Renal pelvis (tissue), 4 donors: Measurements from ENCODE around the gene CD19. TPM values are rescaled to one million over a fixed set of nuclear protein-coding genes. Genes with fewer than 3 reads are reported as not detected.
"Not testable (repeated sequence)": the region's sequence is repeated elsewhere in the genome, so short reads cannot be mapped to it uniquely, and the experiment has no call there.

Experiments used
- DNase-seq: peaks from one replicate; pipeline ENCODE4 v3.0.0-alpha.2; 2013
- polyA plus RNA-seq, 3 donors: library from polyadenylated mRNA; unstranded; fragments of 120-200 nt; gene quantifications; one replicate each; pipeline ENCODE4 v1.2.1, GENCODE V29; 2013; ENCODE audit not compliant: insufficient read length in 3 of 3

Gene CD19
- polyA plus RNA-seq, 3 donors: 3.8 to 5.0 (median 4.4) TPM

DNA sequence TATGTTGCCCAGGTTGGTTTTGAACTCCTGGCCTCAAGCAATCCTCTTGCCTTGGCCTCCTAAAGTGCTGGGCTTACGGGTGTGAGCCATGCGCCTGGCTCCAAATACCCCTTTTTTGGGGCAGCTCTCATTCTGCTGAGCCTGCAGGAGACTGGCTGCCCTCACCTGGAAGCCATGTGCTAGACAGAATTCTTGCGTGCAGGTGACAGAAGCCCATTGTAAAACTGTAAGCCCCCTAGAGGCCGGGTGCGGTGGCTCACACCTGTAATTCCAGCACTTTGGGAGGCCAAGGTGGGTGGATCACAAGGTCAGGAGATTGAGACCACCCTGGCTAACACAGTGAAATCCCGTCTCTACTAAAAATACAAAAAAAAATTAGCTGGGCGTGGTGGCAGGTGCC lies 48.6 kb downstream of the CD19 start:
- not testable (repeated sequence) for DNase-seq

DNA sequence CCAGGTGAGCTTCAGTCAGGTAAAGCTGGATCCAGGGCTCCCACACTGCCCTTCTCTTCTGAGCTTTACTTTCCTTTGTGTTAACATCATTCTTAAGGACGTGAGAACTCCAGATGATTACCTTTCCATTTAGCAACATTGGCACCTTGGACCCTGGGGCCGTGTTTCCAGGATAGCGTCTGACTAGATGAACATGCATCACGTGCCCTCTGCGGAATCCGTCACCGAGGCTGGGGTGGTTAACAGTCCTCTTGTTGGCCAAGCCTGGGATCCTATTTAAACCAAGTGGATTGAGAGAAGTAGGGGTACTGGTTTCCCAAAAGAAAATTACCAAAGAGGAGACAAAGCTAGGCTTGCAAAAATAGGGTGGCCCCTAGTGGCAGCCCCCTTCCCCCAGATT lies 49.2 kb downstream of the CD19 start:
- DNase-seq: no peak

DNA sequence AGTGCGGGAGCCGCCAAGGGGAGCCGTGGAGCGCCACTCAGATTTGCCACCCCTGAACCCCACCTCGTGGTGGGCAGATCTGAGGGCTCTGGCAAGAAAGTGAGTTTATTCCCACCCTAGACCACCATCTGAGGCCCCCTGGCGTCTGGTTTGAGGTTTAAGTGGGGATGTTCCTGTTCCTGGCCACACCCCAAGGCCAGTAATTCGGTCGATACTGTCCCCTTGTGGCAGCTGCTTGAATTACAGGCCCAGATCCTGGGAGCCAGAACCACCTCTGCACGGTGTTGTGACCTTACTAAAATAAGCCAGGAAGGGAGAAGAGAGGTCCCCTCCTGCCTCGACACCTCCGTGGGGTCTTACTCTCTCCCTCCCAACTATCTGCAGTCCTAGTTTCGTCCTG lies 49.7 kb downstream of the CD19 start:
- DNase-seq: no peak

DNA sequence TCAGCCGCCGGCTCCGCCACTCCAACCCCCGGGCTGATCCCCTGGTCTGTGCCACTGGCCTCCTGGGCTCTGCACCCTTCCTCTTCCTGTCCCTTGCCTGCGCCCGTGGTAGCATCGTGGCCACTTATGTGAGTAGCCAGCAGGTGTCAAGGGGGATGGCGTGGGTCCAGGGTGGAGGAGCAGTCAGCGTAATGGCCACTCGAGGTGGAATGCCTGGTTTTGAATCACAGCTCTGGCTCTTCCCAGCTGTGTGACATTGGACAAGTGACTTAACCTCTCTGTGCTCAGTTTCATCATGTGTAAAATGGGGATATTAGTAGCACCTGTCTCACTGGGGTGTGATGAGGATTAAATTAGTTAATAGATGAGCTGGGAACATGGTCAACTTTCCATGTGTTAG lies 50.6 kb downstream of the CD19 start:
- DNase-seq: no peak

DNA sequence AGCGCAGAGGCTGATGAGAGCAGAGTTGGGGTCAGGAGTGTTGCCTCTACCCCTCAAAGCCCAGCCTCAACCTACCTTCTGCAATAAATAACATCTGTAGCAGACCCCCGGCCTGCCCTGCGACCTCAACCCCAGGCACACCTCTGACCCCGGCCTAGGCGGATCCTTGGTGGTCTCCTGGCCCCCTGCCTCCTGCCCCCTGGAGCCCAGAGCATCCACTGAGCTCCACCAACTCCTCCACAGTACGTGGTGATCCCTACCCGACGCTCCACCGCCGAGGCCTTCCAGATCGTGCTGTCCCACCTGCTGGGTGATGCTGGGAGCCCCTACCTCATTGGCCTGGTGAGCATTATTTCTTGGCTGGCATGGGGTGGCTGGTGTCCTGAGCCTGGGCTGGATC lies 51.2 kb downstream of the CD19 start:
- no peak for DNase-seq

DNA sequence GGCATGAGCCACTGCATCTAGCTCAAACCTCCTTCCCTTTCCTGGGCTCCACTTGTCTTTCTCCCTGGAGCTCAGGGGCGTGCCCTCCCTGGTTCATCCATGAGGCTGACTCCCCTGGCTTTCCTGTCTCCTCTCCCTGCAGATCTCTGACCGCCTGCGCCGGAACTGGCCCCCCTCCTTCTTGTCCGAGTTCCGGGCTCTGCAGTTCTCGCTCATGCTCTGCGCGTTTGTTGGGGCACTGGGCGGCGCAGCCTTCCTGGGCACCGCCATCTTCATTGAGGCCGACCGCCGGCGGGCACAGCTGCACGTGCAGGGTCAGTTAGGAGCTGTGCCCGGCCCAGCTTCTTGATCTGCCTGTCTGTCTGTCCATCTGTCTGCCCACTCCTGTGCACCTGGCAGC lies 51.9 kb downstream of the CD19 start:
- DNase-seq: no peak

DNA sequence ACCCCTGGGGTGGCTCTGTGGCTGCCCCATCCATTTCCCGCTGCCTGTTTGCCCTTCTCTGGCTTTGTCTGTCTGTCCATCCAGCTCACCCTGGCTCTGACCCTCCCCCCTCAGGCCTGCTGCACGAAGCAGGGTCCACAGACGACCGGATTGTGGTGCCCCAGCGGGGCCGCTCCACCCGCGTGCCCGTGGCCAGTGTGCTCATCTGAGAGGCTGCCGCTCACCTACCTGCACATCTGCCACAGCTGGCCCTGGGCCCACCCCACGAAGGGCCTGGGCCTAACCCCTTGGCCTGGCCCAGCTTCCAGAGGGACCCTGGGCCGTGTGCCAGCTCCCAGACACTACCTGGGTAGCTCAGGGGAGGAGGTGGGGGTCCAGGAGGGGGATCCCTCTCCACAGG lies 52.3 kb downstream of the CD19 start:
- DNase-seq: no peak

DNA sequence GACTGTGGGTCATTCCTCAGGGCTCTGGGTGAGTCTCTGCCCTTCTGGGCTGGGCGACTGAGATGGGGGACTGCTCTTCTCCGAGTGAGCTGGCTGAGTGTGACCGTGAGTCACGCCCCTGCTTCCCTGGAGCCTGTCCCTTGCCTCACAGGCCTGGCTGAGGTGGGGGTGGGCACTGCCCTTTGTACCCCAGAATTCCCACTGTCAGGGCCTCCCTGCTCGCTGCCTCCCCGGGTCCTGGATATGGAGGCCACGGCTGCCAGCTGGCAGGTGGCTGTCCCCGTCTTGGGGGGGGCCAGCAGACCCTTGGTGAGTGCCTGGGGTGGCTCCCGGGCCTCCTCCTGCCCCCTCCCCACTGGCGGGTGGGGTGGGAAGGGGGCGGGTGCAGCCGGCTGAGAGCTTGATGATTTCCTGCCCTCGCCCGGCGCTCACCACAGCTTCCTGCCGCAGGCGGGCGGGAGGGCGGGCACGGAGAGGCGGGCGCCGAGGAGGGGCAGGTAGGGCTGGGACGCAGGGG lies 52.9 kb downstream of the CD19 start, which contains the start of gene LAT:
Gene LAT, plus strand, starts transcription at position 434 of the 517 bp plus-strand sequence. CDS start 366 bp downstream, outside the sequence.
- no peak for DNase-seq

DNA sequence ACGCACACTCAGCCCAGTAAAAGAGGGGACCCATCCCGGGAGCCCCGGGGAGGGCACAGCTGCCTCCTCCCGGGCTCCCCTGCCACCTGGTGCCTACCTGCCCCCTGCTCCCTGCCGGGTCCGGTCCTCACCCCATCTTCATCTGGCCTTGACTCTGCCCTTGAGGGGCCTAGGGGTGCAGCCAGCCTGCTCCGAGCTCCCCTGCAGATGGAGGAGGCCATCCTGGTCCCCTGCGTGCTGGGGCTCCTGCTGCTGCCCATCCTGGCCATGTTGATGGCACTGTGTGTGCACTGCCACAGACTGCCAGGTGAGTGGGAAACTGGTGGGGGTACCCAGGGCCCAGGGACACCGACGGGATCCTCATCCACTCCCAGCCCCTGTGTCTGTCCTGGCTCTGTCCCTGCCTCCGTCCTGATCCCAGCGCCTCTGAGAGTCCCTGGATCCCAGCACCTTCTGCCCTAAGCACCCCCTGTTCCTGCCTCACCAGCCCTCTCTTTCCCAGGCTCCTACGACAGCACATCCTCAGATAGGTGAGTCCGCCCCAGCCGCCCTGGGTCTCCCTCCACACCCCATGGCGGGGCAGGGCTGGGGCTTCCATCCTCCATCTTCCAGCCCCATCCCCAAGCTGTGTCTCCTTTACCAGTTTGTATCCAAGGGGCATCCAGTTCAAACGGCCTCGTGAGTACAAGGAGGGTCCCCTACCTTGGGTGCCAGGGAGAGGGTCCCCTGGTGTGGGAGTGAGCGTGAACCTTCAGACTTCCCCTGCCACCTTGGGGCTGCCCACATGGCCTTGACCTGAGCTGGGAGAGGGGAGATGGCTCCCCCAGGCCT lies 53.7 kb downstream of the CD19 start:
- no peak for DNase-seq

DNA sequence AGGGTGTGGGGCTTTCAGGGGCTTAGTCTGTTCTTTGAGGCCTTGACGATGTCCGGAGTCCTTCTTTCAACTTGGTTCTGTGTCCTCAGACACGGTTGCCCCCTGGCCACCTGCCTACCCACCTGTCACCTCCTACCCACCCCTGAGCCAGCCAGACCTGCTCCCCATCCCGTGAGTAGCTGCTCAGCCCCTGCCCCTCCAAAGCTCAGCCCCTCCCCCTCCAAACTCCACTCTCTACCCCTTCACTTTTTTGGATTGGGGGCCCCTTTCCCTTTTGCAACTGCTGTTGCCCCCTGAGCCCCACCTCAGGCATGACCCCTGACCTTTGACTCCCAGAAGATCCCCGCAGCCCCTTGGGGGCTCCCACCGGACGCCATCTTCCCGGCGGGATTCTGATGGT lies 54.3 kb downstream of the CD19 start:
- no peak for DNase-seq

DNA sequence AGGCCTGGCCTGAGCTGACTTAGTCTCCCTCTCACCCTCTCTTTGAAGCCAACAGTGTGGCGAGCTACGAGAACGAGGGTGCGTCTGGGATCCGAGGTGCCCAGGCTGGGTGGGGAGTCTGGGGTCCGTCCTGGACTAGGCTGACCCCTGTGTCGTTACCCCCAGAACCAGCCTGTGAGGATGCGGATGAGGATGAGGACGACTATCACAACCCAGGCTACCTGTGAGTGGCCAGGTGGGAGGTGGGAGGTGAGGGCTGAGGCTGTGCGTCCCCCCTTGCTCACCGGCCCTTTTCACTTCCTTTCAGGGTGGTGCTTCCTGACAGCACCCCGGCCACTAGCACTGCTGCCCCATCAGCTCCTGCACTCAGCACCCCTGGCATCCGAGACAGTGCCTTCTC lies 54.7 kb downstream of the CD19 start:
- DNase-seq: no peak

DNA sequence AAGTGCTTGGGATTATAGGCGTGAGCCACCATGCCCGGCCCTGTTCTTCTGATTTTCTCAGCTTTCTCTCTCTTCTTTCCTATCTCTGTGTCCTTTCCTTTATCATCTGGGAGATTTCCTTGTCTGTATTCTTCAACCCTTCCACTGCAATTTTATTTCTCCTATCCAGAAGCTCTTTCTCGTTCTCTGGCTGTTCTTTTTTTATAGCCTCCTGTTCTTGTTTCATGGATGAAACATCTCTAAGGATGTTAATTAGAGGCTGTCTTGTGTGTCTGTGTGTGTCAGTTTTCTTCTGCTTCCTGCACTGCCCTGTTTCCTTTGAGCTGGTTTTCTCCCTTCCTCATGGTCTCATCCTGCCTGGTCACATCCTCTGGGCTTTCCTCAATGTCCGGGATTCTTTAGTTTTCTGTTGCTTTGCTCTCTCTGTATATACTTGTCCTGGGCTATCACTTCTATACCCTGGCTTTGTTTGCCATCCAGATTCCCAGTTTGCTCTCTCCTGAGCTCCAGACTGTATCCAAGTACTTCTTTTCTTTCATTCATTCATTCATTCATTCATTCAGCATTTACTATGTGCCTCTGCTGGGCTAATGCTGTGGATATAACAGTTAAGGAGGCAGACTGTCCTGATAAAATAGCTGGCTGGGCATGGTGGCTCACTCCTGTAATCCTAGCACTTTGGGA lies 55.5 kb downstream of the CD19 start:
- no peak for DNase-seq

Other genes with a start within 250 kb of the CD19 start
- 100 to 1,000 TPM; 447 to 620 (median 545) TPM for gene EIF3C, start 220.5 kb upstream of the CD19 start, polyA plus RNA-seq
- 1 to 10 TPM; 1.4 to 5.5 (median 2.2) TPM for gene NPIPB9, start 180.2 kb upstream of the CD19 start, polyA plus RNA-seq
- gene ATXN2L, start 109.0 kb upstream of the CD19 start, polyA plus RNA-seq: 100 to 1,000 TPM; 116 to 132 (median 127) TPM
- gene TUFM, start 85.6 kb upstream of the CD19 start, polyA plus RNA-seq: 100 to 1,000 TPM; 220 to 228 (median 223) TPM
- gene SH2B1, start 68.1 kb upstream of the CD19 start, polyA plus RNA-seq: 10 to 100 TPM; 69.7 to 92.7 (median 86.7) TPM
- 1 to 10 TPM; 3.7 to 9.9 (median 5.2) TPM for gene ATP2A1, start 53.5 kb upstream of the CD19 start, polyA plus RNA-seq
- gene RABEP2, start 6.7 kb upstream of the CD19 start, polyA plus RNA-seq: 10 to 100 TPM; 26.0 to 32.0 (median 30.8) TPM
- 10 to 100 TPM; 30.8 to 85.9 (median 76.7) TPM for gene NFATC2IP, start 19.0 kb downstream of the CD19 start, polyA plus RNA-seq
- gene SPNS1, start 42.8 kb downstream of the CD19 start, polyA plus RNA-seq: 10 to 100 TPM; 51.3 to 64.6 (median 60.5) TPM
- 1 to 10 TPM; 5.8 to 9.5 (median 9.1) TPM for gene LAT, start 53.1 kb downstream of the CD19 start, polyA plus RNA-seq